NCI-H2171 (cell line): ENCODE measurements around the gene LRRC59.
A peak's percentile ranks its signal among the peaks of the same experiment; 100 is the strongest.
"Not testable (repeated sequence)": the region's sequence is repeated elsewhere in the genome, so short reads cannot be mapped to it uniquely, and the experiment has no call there.

ENCODE experiments used
- DNase-seq: peaks from one replicate; lab custom pipeline; 2025; lab: John Stamatoyannopoulos, UW

The LRRC59 gene

DNA sequence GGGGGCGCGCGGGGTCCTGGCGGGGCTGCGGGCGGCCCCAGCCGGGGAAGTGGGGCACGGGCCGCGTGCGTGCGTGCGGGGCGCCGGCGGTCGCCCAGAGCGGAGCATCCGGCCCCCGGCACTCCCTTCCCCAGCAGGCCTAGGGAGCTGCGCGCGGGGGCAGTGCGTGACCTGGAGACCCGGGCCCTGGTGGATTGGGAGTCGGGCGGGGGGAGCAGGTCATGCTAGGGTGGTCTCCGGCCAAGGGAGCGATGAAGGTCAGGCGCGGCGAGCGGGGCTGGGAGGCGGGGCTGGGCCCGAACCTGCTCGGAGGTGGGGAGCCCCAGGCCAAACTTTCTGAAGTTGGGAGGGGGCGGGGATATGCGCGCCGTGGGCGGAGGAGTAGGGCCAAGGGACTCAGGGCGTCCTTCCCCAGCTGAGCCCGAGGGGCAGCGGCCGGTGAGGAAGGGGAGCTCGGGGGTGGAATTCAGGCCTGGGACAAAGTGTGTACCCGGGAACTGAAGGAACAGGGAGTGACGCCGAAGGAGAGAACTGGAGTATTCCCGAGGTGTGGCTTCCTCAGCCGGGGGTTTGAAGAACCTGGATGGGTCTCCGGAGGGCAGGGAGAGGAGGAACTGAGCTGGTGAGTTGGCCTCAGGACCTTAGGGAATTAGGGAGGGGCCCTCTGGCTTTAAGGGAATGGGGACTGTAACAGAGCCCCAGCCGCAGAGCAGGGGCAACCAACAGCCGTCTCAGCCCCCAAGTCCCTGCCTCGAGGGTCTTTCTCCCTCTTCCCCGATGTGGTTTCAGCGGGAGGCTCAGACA lies 50.8 kb downstream of the LRRC59 start:
- DNase-seq = no peak

DNA sequence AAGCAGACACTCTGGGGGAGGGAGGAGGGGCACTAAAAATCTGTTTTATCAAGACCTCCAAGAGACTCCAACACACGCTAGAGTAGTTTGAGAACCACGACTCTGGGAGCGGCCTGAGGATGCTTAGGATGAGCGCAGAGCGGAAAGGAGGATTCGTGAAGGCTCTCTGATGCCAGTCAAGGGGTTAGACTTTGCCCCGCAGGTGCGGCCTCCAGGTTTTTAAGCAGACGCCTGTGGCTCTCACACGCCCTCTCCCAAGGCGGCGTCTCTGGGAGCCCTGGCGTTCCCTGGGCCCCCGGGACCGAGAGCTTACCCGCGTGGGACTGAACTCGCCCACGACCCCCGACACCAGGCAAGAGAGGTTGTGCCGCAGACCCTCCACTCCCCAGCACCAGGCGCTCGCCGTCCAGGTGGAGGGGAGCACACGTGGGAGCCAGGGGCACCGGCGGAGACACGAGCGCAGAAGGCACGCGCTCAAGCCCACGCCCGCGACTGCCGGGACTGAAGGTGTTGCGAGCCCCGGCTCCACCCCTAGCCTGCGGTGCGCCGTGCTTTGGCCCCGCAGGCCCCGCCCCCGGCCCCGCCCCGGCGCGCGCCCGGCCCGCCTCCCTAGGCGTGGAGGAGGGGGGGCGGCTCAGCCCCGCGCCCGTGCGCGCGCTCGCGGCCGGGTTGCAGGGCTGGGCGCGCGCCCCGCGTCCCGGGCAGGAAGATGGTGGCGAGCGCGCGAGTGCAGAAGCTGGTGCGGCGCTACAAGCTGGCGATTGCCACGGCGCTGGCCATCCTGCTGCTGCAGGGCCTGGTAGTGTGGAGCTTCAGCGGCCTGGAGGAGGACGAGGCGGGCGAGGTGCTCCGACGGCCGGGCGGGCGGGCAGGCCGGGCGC lies 51.7 kb downstream of the LRRC59 start, which contains the start of gene XYLT2:
Gene XYLT2, plus strand, starts transcription at position 695 of the 881 bp plus-strand sequence. Its CDS starts 15 bp downstream, at position 710.
- peak; percentile 91 for DNase-seq

GRCh38 chr17:50344731-50345365 lies 52.5 kb downstream of the LRRC59 start:
- no peak for DNase-seq

GRCh38 chr17:50339381-50339780 lies 57.9 kb downstream of the LRRC59 start:
- DNase-seq = no peak

DNA sequence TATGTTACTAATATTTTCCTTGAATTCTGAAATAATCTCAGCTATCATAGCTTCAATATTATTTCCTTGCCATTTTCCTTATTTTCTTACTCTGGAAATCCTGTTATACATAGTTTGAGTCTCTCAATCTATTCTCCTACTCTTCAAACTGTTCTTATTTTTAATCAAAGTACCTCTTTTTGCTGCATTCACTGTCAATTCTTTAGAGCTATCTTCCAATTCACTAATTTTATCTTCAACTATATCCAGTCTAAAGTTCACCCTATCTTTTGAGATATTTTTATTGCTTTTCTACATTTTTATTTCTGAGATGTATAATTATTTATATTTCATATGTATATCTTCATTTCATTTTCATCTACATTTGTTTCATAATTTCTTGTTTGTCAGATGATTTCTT lies 58.7 kb downstream of the LRRC59 start:
- DNase-seq = no peak

DNA sequence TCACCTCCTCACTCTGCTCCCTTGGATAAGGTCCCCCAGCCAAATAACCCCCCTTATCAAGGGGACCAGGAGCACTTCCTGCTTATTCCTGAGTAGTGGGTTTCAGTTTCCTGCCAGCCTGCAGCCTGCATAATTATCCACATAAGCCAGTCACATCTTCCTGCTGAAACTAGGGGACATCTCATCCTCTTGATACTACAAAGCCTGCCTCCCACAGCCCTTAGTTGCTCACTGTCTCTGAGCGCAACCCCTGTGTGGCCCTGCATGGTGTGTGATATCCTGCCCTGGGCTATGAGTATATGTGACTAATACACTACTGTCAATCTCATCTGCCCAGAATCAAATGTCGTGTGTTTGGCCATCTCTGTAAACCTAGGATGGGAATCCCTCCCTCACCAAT lies 59.4 kb downstream of the LRRC59 start:
- no peak for DNase-seq

DNA sequence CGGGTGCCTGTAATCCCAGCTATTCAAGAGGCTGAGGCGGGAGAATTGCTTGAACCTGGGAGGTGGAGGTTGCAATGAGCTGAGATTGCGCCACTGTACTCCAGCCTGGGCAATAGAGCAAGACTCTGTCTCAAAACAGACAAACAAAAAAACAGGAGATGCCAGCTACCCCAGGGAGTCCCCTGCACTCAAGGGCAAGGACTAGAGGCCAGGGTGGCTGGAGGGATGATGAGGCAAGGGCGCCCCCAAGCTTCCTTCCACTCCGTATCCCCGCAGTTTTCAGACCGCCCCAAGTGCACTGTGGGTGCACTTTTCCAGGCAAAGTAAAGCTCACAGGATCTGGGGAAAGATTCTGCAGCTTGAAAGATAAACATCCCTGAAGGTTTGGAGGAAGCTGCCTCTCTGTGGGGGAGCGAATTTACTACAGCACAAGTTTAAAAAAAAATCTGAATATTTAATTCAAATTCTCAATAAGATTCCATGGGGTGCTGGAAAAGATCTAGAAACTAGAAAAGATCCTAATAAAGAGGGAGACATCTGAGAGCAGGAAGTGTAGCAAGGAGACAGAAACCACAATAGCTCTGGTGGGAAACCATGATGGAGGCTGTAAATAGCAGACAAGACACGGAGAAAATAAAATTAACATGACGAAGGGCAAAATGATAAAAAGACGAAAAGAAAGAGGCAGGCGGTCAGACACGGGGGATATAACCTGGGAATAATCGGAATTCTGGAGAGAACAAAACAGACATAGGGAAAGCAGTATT lies 63.8 kb downstream of the LRRC59 start:
- not testable (repeated sequence) for DNase-seq

DNA sequence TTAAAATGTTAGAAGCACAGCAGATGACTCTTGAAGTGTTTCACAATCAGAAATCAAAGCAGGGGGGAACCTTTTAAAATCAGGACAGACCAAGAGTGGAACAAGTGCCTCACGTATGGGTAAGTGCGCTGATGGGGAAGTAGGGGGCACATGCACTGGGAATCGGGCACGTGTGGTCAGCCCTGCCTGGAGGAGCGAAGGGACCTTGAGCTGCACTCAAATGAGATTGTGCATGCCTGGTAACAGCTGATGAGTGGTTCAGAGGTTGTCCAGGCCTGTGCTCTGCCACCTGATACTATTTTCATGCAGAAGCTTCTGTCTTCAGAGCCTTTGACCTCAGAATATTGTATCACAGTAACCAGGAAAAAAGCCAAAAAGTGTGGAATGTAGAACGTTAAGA lies 65.1 kb downstream of the LRRC59 start:
- no peak for DNase-seq
